T1000 (cell line): Measurements from ENCODE around the gene VPS9D1.
"Not testable (repeated sequence)": the region's sequence is repeated elsewhere in the genome, so short reads cannot be mapped to it uniquely, and the experiment has no call there.

Source experiments
- DNase-seq: peaks from one replicate; lab custom pipeline; 2025; ENCODE audit warnings: mixed read lengths; lab: John Stamatoyannopoulos, UW

Gene VPS9D1

DNA sequence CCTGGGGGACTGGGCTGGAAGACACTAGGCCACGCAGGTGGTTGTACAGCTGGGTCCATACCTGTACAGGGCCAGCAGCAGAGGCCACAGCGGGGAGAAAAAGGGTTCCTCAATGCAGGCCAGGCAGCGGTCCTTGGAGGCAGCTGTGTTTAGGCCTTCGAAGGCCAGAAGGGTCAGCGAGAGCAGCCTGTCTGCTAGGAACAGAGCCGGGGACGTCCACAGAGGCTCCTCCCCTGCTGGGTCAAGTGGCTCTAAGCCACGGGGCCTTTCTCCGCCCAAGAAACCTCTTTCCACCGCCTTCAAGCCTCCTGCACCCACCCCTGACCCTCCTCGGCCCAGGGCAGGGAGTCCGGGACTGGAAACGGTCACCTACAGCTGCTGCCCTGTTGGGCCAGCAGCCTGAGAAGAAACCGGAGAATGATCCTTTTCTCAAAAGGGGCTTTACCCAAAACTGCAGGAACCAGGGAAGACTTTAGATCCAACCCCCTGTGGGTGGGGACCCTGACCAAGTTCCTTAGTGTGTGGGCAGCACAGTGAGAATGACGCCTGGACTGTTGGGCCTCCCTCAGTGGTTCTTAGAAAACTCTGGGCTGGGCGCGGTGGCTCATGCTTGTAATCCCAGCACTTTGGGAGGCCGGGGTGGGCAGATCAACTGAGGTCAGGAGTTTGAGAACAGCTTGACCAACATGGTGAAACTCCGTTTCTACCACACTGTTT is 10.8 kb downstream of the VPS9D1 start:
- DNase-seq: no peak

DNA sequence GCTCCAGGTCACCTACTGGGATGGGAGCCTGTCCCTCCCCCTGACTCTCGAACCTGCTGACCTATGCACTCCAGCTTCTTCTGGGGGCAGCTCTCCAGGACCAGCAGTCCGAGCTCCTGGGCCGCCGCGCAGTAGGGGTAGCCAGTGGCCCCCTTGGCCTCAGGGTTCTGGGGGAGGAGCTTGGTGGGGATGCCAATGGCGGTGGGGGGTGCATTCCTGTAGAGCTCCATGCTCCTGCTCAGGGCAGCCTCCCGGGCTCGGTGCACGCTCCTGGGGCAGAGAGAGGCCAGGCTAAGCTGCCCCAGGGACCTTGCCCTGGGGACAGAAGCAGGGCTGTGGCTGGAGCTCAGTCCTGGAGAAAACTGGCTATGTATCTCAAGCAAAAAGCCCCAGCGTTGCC is 11.5 kb downstream of the VPS9D1 start:
- no peak for DNase-seq

DNA sequence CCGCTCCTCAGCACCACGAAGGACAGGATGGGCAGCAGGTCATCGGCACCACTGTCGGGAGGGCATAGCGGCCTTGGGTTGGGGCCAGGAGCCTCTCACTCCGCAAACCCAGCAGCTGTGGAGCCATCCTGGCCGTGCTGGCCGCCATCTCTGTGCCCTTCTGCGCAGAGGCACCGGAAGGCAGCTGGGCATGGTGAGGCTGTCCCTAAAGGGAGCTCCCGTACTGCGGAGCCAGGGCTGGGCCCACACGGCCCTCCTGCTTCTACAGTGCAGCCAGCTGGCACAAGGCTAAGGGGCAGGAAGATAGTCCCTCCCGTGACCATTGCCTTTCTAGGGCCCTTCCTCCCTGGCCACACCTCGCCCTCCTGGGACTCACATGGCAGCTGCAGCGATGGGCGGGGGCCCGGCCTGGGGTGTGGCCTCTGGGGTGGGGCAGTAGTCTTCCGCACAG is 12.2 kb downstream of the VPS9D1 start:
- DNase-seq: no peak

DNA sequence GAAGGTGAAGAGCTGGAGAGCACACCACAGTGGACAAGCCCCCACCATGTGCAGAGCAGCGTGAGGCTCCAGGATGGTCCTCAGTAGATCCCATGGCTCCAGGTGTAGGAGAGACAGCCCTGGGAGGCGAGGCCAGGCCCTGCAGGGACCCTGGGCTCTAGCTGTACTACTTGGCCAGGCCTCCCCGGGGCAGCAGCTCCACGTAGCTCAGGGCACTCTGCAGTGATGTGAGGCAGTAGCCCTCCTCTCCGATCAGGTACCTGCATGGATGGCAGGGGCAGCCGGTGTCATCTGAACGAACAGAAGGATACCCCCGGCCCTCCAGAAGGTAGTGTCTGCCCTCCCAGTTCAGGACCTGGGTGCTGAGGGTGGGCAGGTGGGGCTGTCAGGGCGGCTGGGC is 13.0 kb downstream of the VPS9D1 start:
- no peak for DNase-seq

DNA sequence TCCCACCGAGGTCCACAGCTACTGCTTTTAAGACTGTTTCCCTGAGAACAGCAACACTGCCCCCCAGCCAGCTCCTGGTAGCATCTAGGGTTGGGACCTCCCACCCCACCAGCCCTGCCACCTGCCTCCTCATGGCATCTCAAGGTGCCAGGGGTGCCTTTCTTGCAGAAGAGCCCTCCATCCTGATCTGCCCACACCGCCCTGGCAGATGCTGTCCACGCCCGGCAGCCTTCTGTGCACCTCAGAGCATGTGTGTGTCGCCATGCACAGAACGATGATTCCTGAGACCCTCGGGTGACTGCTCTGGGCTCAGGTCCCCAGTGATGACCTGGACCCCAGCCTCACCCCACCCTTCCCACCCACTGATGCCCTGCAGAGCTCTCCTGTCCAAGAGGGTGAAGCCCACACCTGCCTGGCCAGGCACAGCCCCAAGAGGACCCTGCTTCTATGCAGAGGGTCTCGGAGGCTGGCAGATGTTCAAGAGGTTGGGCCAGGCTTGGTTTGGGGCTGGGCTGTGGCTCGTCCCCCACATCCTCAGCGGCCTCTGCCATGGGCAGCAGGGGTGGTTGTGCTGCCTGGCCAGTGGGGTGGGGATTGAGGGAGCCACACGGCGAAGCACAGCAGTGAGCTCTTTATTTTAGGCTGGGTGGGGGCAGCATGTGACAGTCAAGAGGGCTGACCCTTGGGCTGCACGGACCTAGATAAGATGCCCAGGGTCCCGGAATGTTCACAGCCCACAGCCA is 14.0 kb downstream of the VPS9D1 start:
- DNase-seq: no peak

DNA sequence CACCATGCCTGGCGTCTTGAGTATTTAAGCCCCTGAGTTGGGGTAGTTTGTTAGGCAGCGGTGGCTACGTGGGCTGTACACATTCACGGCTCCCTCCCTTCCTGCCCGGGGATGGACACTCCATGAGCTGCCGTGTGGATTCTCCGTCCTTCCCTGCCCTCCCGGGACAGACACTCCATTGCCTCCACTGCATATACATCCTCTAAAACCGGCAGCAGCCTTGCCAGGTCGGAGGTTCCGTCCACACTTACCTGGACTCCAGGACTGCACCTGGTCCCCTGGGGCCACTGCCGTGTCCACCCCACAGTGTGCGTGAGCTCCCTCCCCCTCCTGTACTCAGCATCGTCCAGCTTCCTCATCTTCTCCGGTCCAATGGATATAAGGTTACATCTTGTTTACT is 15.7 kb downstream of the VPS9D1 start:
- no peak for DNase-seq

DNA sequence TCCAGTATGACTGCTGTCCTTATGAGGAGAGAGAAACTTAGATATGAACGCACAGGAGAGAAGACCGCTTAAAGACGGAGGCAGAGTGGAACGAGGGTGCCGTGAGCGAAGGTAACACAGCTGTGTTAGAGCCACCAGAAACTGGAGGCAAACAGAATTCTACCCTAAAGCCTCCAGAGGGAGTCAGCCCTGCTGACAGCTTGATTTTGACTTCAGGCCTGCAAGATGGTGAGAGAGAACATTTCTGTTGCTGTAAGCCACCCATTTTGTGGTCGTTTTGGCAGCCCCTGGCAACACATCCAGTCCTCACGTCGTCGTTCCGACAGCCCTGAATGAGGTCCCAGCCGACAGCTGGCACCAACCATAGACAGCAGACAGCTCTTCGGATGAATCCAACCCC is 16.4 kb downstream of the VPS9D1 start:
- no peak for DNase-seq

DNA sequence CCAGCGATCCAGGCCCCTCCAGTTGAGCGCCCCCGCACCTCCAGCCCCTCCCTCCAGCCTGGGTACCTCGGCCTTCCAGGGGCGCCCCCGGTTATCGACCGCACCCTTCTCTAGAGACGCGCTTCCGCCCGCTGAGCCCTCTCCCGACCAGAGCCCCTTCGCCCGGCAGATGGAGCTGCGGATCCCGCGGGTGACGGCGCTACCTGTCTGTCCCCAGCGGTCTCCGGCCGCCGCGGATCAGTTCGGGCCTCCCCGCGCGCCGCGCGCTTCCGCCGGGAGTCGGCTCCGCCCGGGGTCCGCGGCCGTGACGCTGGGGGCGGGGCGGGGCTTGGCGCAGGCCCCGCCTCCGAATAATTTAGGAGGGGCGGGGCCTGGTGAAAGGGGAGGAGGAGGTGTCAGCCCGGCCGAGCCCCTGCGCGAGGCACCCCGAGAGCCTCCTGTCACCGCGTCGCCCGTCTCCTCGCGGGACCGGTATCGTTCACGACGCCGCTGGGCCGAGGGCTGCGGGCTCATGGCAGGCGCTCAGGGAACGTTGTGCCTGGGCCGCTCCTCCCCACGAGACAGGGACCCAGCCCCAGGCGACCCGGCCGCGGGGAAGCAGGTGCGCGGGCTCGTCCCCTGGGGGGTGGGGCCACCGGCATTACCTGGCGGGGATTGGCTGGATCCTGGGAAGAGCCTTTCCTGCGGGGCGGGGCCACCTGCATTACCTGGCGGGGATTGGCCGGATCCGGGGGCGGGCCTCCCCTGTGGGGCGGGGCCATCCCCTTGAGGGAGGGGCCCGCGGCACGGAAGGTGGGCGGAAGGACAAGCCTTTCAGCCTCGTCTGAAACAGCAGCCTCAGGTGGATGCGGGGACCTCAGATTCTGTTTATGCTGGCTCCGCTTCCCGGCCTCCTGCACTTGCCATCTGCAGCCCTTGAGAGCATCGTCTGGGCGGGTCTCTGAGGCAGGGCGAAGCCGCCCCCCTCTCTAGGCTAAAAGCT is 19.0 kb downstream of the VPS9D1 start, which contains the start of gene SPATA2L:
Gene SPATA2L (minus strand): TSS at position 281 of the 982 bp plus-strand sequence. CDS start 473 bp downstream, outside the sequence.
- peak; percentile 84 for DNase-seq

DNA sequence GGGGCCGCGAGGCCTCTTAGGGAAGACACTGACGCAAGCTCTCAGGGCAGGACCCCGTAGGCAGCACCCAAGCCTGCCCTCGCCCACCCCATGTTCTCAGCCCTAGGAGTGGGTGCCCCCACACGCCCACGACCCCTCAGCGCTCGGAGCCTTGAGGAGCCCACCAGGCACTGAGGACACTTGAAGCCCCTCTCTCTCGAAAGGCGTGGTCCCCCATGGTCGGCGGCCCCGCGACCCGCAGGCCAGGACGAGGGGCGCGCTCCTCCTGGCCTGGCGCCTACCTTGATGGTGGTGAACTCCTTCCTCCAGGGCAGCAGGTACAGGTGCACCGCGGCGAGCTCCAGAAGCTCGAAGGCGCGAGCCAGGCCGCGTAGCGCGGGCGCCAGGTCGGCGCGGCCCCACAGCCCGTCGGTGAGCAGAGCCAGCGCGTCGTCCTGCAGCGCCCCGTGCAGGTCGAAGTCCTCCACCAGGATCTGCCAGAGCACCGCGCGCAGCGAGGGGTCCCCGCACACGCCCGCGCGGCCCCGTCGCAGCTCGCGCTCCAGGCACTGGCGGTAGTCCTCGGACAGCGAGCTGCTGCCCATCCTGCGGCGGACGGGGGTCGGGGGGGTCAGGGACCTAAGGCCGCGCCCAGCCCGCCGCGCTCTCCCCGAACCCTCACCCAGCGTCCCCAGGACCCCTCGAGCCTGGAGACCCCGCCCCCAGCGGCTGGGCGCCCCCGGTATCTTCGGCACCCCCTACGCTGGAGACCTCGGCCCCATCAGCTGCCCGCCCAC is 19.9 kb downstream of the VPS9D1 start:
- no peak for DNase-seq

DNA sequence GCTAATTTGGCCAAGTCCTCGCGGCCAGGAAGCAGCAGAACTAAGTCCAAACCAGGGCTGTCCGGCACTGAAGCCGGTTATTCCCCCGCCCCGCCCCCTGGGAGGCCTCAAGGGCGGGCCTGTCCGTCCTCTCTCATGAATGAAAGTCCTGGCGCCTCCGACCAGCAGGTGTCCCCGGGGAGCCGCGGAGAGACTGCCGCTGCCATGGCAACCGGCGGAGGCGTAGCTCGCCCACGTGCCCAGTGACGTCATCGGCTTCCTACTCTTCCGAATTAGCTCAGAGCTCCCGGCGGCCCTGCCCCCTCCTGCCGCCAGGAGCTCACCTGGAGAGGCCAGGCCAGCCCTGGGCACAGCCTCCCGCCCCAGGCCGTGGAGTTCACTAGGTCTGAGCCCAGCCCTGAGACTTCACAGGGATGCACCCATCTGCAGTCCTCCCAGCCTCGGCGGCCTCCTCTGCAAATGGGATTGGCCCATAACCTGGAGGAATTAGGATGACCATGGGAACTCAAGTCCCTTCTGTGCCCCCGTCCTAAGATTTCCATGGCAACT is 20.5 kb downstream of the VPS9D1 start:
- peak; percentile 87 for DNase-seq

DNA sequence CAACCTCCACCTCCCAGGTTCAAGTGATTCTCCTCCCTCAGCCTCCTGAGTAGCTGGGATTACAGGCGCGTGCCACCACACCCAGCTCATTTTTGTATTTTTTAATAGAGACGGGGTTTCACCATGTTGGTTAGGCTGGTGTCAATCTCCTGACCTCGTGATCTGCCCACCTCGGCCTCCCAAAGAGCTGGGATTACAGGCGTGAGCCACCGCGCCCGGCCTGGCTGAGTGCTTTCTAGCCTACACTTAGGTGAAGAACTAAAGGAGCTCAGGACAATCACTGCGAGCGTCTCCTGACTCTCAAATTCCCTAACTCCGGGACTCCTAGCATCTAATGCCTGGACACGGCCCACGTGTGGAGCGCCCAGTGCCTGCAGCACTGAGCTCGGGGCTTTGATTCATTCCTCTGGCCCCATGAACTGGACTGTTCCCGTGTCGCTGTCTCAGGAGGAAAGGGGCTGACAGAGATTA is 21.0 kb downstream of the VPS9D1 start:
- not testable (repeated sequence) for DNase-seq

DNA sequence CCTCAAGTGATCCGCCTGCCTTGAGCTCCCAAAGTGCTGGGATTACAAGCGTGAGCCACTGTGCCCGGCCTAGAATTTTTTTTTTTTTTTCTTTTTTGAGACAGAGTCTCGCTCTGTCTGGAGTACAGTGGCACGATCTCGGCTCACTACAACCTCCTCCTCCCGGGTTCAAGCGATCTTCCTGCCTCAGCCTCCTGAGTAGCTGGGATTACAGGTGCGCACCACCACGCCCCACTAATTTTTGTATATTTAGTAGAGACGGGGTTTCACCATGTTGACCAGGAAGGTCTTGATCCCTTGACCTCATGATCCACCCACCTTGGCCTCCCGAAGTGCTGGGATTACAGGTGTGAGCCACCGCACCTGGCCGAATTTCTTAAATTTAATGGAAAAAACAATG is 22.0 kb downstream of the VPS9D1 start:
- DNase-seq: not testable (repeated sequence)

DNA sequence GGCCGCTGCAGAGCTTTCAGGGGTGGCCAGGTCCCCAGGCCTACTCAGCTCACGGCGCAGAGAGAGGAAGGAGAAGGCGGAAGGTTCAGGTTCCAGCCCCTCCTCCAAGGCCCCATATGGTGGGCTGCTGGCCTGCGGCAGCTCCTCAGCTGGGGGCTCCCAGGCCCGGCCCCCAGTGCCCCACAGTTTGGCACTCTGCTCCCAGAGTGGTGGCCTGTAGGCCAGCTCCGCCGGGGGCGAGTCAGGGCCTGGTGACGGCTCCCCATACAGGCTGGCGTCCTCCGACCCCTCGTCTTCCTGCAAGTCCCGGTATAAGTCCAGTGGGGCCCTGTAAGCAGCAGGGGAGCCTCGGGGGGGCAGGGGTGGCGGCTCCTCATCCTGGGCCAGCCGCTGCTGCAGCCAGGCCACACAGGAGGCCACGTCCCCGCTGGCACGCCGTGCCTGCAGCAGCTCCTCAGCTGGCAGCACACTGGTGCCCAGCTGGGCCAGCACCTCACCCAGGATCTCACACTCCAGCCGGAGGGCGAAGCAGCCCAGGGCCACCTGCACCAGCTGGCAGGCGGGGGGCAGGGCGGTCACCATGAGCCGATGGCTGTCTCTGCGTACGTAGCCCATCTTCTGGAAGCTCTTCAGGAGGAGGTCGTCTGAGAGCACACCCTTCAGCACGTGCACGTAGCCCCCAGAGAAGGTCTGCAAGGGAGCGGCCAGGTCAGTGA is 22.9 kb downstream of the VPS9D1 start:
- DNase-seq: no peak

DNA sequence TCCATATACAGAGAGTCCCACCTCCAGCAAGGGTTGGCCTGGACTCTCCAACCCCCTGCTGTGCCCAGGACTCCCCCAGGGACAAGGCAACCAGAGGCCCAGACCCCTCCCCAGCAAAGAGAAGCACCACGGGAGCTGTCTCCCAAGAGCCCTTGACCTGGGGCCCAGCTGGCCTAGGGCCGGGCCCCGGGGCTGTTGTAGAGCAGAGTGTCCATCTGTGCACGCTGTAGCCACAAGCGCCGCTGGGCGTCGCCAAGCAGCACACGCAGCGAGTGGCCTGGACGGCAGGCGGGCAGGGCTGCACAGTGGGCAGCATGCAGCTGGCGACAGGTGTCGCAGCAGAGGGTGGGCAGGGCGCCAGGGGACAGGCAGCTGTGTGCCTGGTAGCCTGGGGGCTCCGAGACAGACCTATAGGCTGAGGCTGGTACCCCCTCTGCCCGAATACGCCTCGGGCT is 23.5 kb downstream of the VPS9D1 start:
- no peak for DNase-seq

DNA sequence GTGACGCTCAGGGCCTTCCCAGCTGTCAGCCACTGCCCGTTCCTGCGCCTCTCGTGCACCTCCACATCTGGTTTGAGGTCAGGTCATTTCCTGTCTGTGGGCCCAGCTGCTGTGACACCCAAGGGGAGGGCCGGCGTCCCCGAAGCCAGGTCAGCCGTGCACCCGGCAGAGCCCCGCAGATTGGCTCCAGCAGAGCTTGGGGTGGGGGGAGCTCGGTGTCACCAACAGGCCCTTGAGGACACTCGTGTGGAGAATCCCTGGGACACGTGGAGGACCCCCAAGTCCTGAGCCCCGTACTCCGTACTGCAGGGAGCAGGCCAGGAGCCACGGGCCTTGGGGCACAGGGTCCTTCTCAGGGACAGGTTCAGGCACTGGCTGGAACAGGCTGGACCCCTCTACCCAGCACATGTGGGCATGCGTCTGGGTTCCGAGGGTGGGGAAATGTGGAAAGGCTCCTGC is 24.0 kb downstream of the VPS9D1 start:
- no peak for DNase-seq

DNA sequence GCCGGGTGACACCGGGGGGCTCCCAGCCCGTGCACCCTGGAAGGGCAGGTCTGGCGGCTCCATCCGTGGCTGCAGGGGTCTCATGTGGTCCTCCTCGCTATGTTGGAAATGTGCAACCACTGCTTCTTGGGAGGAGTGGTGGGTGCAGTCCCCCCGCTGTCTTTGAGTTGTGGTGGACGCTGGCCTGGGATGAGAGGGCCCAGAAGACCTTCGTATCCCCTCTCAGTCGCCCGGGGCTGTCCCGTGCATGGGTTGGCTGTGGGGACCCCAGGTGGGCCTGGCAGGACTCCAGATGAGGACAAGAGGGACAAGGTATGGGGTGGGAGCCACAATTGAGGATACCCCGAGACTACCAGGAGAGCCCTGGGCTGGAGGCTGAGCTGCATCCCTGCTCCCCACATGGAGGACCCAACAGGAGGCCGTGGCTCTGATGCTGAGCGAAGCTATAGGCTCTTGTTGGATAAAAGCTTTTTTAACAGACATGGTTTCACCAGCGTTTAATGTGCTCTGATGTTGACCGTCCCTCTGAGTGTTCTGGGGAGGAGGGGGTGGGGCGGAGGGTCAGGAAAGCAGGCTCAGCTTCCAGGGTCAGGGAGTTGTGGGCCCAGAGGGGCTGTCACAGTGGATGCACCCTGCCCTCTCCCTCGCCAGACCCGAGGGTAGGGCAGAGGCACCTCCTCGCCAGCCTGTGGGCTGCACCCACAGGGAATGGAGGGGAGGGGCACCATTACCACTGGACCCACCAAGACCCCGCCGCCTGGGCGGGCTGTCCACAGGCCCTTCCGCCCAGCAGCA is 24.6 kb downstream of the VPS9D1 start:
- DNase-seq: no peak

DNA sequence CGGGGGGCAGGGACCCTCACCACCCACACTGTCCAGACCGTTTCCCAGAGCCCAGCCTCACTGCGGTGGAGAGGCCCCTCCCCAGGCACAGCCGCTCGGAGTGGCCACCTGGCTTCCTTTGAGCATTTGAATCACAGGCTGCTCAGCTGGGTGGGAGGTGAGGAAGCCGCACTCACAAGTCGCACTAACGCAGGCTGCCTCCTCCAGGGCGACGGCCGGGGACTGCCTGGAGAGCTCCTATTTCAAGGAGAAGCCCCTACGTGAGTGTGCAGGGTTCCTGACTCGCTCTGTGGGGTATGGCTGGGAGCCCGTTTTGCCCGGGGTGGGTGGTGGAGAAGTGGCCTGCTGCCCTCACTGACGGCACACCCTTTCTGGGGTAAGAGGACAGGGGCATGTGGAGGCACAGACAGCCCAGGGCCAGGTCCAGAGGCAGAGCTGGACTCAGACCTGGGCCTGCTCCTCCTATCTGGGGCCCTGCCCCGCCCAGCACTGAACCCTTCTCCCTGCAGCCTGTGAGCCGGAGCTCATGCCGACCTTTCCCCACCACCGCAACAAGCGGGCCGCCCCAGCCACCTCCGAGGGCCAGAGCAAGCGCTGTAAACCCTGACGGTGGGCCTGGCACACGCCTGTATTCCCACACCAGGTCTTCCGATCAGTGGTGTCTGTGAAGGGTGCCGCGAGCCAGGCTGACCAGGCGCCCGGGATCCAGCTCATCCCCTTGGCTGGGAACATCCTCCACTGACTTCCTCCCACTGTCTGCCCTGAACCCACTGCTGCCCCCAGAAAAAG is 25.4 kb downstream of the VPS9D1 start:
- no peak for DNase-seq

DNA sequence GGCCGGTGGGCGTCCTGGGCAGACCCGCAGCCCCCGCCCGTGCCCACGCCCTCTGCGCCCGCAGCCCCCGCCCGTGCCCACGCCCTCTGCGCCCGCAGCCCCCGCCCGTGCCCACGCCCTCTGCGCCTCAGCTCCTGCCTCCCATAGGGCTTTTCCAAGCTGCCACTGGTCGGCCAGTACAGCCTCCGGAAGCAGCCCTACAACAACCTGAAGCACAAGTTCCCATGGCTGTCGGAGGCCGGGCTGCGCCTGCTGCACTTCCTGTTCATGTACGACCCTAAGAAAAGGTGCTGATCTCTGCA is 26.0 kb downstream of the VPS9D1 start:
- not testable (repeated sequence) for DNase-seq
